H9 (cell line): ENCODE measurements around the gene ITCH. TPM values are rescaled to one million over a fixed set of nuclear protein-coding genes. Genes with fewer than 3 reads are reported as not detected.
"Not testable (repeated sequence)": the region's sequence is repeated elsewhere in the genome, so short reads cannot be mapped to it uniquely, and the experiment has no call there.

Experiments used
- DNase-seq: peaks from one replicate; pipeline ENCODE4 v3.0.0-alpha.2; 2017
- H2AFZ ChIP-seq: one replicate; pipeline ENCODE4 v1.6.1; 2013; ENCODE audit warnings: mild to moderate bottlenecking, low read length, control low read depth, moderate library complexity
- H2AK5ac ChIP-seq: 2 replicates; pipeline ENCODE4 v1.6.1; 2013; ENCODE audit warnings: low read length, control low read depth, mixed read lengths; ENCODE audit not compliant: insufficient read length
- H2BK120ac ChIP-seq: one replicate; pipeline ENCODE4 v1.6.1; 2013; ENCODE audit warnings: low read depth, mild to moderate bottlenecking, low read length, control low read depth, inconsistent platforms; ENCODE audit not compliant: poor library complexity, severe bottlenecking
- H2BK12ac ChIP-seq: 2 replicates; pipeline ENCODE4 v1.6.1; 2013; ENCODE audit warnings: low read length, control low read depth, mixed read lengths, low read depth; ENCODE audit not compliant: insufficient read length
- H2BK15ac ChIP-seq: 2 replicates; pipeline ENCODE4 v1.6.1; 2013; ENCODE audit warnings: low read depth, low read length, control low read depth
- H2BK20ac ChIP-seq: one replicate; pipeline ENCODE4 v1.6.1; 2013; ENCODE audit warnings: low read depth, mild to moderate bottlenecking, low read length, control low read depth, inconsistent platforms; ENCODE audit not compliant: poor library complexity, severe bottlenecking
- H2BK5ac ChIP-seq: 2 replicates; pipeline ENCODE4 v1.6.1; 2013; ENCODE audit warnings: low read length, control low read depth, mixed read lengths; ENCODE audit not compliant: insufficient read length
- H3K14ac ChIP-seq: 2 replicates; pipeline ENCODE4 v1.6.1; 2013; ENCODE audit warnings: low read length, control low read depth; ENCODE audit not compliant: insufficient read depth
- H3K18ac ChIP-seq: 2 replicates; pipeline ENCODE4 v1.6.1; 2013; ENCODE audit warnings: low read depth, mild to moderate bottlenecking, mixed read lengths, low read length, control low read depth; ENCODE audit not compliant: insufficient read length
- H3K23ac ChIP-seq: 2 replicates; pipeline ENCODE4 v1.6.1; 2013; ENCODE audit warnings: low read length, control low read depth, mixed read lengths, low read depth; ENCODE audit not compliant: insufficient read length
- H3K23me2 ChIP-seq: 2 replicates; pipeline ENCODE4 v1.6.1; 2013; ENCODE audit warnings: low read depth, mild to moderate bottlenecking, mixed read lengths, low read length, control low read depth; ENCODE audit not compliant: insufficient read length, poor library complexity, severe bottlenecking
- H3K27ac ChIP-seq: 2 replicates; pipeline ENCODE4 v1.5.1; 2013; ENCODE audit warnings: low read length, control low read depth, mixed read lengths, low read depth; ENCODE audit not compliant: insufficient read length
- H3K27me3 ChIP-seq: 2 replicates; pipeline ENCODE4 v1.6.1; 2013; ENCODE audit warnings: low read length, control low read depth, inconsistent platforms; ENCODE audit not compliant: insufficient read depth
- H3K4ac ChIP-seq: 2 replicates; pipeline ENCODE4 v1.6.1; 2013; ENCODE audit warnings: low read depth, mild to moderate bottlenecking, control low read depth, inconsistent platforms, low read length, moderate library complexity
- H3K4me1 ChIP-seq: 2 replicates; pipeline ENCODE4 v1.6.1; 2013; ENCODE audit warnings: low read length, control low read depth, inconsistent platforms; ENCODE audit not compliant: insufficient read depth
- H3K4me2 ChIP-seq: 2 replicates; pipeline ENCODE4 v1.6.1; 2013; ENCODE audit warnings: low read length, control low read depth, mixed read lengths; ENCODE audit not compliant: insufficient read length, insufficient read depth
- H3K56ac ChIP-seq: 2 replicates; pipeline ENCODE4 v1.6.1; 2013; ENCODE audit warnings: low read depth, mild to moderate bottlenecking, mixed read lengths, low read length, control low read depth; ENCODE audit not compliant: insufficient read length
- H3K79me1 ChIP-seq: 2 replicates; pipeline ENCODE4 v1.6.1; 2013; ENCODE audit warnings: low read depth, mild to moderate bottlenecking, moderate library complexity, low read length, control low read depth, inconsistent platforms; ENCODE audit not compliant: insufficient read depth, poor library complexity, severe bottlenecking
- H3K79me2 ChIP-seq: 2 replicates; pipeline ENCODE4 v1.6.1; 2013; ENCODE audit warnings: low read length, control low read depth, inconsistent platforms; ENCODE audit not compliant: insufficient read depth
- H3K9ac ChIP-seq: 2 replicates; pipeline ENCODE4 v1.6.1; 2013; ENCODE audit warnings: low read length, control low read depth, mixed read lengths; ENCODE audit not compliant: insufficient read length; ENCODE audit errors: extremely low read depth
- H3K9me3 ChIP-seq: one replicate; pipeline ENCODE4 v1.6.1; 2013; ENCODE audit warnings: low read depth, low read length, inconsistent platforms; ENCODE audit not compliant: control insufficient read depth
- H3T11ph ChIP-seq: one replicate; pipeline ENCODE4 v1.6.1; 2013; ENCODE audit warnings: mild to moderate bottlenecking, low read length, control low read depth, inconsistent platforms
- H4K20me1 ChIP-seq: one replicate; pipeline ENCODE4 v1.6.1; 2013; ENCODE audit not compliant: control insufficient read depth, insufficient read length, insufficient read depth
- H4K5ac ChIP-seq: 2 replicates; pipeline ENCODE4 v1.6.1; 2013; ENCODE audit warnings: low read depth, mild to moderate bottlenecking, mixed read lengths, low read length, control low read depth; ENCODE audit not compliant: insufficient read length
- H4K8ac ChIP-seq: replicated peaks from 2 replicates; pipeline ENCODE4 v1.6.1; 2013; ENCODE audit warnings: low read length, control low read depth, mixed read lengths, low read depth; ENCODE audit not compliant: insufficient read length
- H4K91ac ChIP-seq: 2 replicates; pipeline ENCODE4 v1.6.1; 2013; ENCODE audit warnings: low read depth, mild to moderate bottlenecking, moderate library complexity, mixed read lengths, low read length, control low read depth; ENCODE audit not compliant: insufficient read length
- H3K27ac Mint-ChIP-seq, 3 experiments: 2 replicates in 2 of 3; 3 replicates in 1 of 3; pipeline ENCODE4 v1.8.0; 2020 to 2021; ENCODE audit warnings: mixed read lengths in 3 of 3, mild to moderate bottlenecking in 1 of 3, moderate library complexity in 1 of 3
- H3K27me3 Mint-ChIP-seq: 2 replicates; pipeline ENCODE4 v1.8.0; 2021; ENCODE audit warnings: low read depth, mild to moderate bottlenecking, moderate library complexity, mixed read lengths
- H3K36me3 Mint-ChIP-seq, 3 experiments: 2 replicates in 2 of 3; 3 replicates in 1 of 3; pipeline ENCODE4 v1.8.0; 2020 to 2021; ENCODE audit warnings: low read depth in 3 of 3, mixed read lengths in 3 of 3; ENCODE audit not compliant: insufficient read depth in 1 of 3
- H3K4me1 Mint-ChIP-seq, 2 experiments: 2 replicates each; pipeline ENCODE4 v1.8.0; 2020; ENCODE audit warnings: mixed read lengths in 2 of 2
- H3K4me3 Mint-ChIP-seq, 2 experiments: 2 replicates in 1 of 2; 3 replicates in 1 of 2; pipeline ENCODE4 v1.8.0; 2020 to 2021; ENCODE audit warnings: mild to moderate bottlenecking in 2 of 2, mixed read lengths in 2 of 2, moderate library complexity in 1 of 2
- H3K9me3 Mint-ChIP-seq, 2 experiments: 2 replicates in 1 of 2; 3 replicates in 1 of 2; pipeline ENCODE4 v1.8.0; 2020; ENCODE audit warnings: mild to moderate bottlenecking in 2 of 2, mixed read lengths in 2 of 2, moderate library complexity in 1 of 2
- WGBS: extraction: QIAGEN DNeasy Blood & Tissue Kit; methylation state at CpG from one replicate; pipeline ENCODE4 v1.1.7; 2013; ENCODE audit warnings: missing lambda C conversion rate, low lambda C conversion rate, mixed read lengths; ENCODE audit not compliant: insufficient read length; ENCODE audit errors: extremely low coverage; 5-methylcytosine and 5-hydroxymethylcytosine counted together
- total RNA-seq: library from RNA; stranded (reverse); gene quantifications from 2 replicates; pipeline ENCODE4 v1.2.1, GENCODE V29; 2021
- TF ChIP-seq, protein P1 (sequence below): fragments of 200-600 bp; sonication (generic); conservative IDR thresholded peaks from 3 replicates; pipeline ENCODE4 v1.8.0; 2021; ENCODE audit warnings: antibody characterized with exemption, mild to moderate bottlenecking

The ITCH gene
- total RNA-seq, 1 experiment from 2014 or later = 55.9 TPM

DNA sequence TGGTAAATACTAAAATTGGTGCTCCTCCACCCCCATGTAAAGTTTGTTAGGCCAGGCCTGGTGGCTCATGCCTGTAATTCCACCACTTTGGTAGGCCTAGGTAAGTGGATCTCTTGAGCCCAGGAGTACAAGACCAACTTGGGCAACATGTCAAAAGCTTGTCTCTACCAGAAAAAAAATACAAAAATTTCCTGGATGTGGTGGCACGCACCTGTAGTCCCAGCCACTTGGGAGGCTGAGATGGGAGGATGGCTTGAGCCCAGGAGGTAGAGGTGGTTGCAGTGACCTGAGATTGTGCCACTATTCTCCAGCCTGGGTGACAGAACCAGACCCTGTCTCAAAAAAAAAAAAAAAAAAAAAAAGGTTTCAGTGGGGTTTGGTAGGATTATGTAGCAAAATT is 41.7 kb downstream of the ITCH start:
- Histone ChIP-seq H3K4me1 (no peaks in the 10 kb centered on the region), H3K14ac (no peak overlapping the region), H3K79me1 (peaks cover 4% of the 10 kb centered on the region), H3K9me3 (no peaks in the 10 kb centered on the region), H3K4me2 (no peak overlapping the region), H3K23ac (no peak overlapping the region), H4K8ac (no peak overlapping the region), H2AFZ (no peak overlapping the region), H3K27me3 (no peaks in the 10 kb centered on the region), H4K5ac (no peak overlapping the region), H3K56ac (no peak overlapping the region), H3K18ac (no peak overlapping the region), H3K23me2 (no peaks in the 10 kb centered on the region), H2BK120ac (no peak overlapping the region), H2BK5ac (no peak overlapping the region), H3K9ac (no peak overlapping the region), H2BK20ac (no peak overlapping the region), H4K20me1 (no peaks in the 10 kb centered on the region), H2BK15ac (no peak overlapping the region), H3T11ph (no peak overlapping the region), H3K27ac (no peak overlapping the region), H4K91ac (no peak overlapping the region), H3K4ac (no peak overlapping the region), H3K79me2 (peaks cover 3% of the 10 kb centered on the region; the same call in 1 of the 2 replicates), H2AK5ac (no peak overlapping the region), H2BK12ac (no peak overlapping the region)
- Mint-ChIP-seq H3K4me1 (peaks cover 11 to 12% of the 10 kb centered on the region in 2 experiments), H3K9me3 (no peaks in the 10 kb centered on the region), H3K36me3 (peaks cover 6 to 33% (median 23%) of the 10 kb centered on the region in 3 experiments; a peak in 6 of 7 replicates), H3K27me3 (no peaks in the 10 kb centered on the region), H3K27ac (peak overlapping the region in 2 of 3 experiments; percentile 29 to 36; a peak in 2 of 7 replicates), H3K4me3 (no peak overlapping the region)
- TF ChIP-seq, protein P1, sequence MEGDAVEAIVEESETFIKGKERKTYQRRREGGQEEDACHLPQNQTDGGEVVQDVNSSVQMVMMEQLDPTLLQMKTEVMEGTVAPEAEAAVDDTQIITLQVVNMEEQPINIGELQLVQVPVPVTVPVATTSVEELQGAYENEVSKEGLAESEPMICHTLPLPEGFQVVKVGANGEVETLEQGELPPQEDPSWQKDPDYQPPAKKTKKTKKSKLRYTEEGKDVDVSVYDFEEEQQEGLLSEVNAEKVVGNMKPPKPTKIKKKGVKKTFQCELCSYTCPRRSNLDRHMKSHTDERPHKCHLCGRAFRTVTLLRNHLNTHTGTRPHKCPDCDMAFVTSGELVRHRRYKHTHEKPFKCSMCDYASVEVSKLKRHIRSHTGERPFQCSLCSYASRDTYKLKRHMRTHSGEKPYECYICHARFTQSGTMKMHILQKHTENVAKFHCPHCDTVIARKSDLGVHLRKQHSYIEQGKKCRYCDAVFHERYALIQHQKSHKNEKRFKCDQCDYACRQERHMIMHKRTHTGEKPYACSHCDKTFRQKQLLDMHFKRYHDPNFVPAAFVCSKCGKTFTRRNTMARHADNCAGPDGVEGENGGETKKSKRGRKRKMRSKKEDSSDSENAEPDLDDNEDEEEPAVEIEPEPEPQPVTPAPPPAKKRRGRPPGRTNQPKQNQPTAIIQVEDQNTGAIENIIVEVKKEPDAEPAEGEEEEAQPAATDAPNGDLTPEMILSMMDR = no peak
- no peak for DNase-seq
- no CpG with 5 or more reads among the region's 1 CpG for WGBS

- H4K91ac ChIP-seq, H3K27ac Mint-ChIP-seq, H3K9me3 ChIP-seq, H3K79me1 ChIP-seq, H3K4ac ChIP-seq, H2AFZ ChIP-seq, H2AK5ac ChIP-seq, H3K18ac ChIP-seq, H3K9me3 Mint-ChIP-seq, H3K79me2 ChIP-seq, H3K23ac ChIP-seq, H3K9ac ChIP-seq, H3K4me1 ChIP-seq, H3K27ac ChIP-seq, H3K23me2 ChIP-seq, H4K20me1 ChIP-seq, H3K4me2 ChIP-seq, DNase-seq, H2BK12ac ChIP-seq, H4K5ac ChIP-seq, H3K56ac ChIP-seq, H3K27me3 ChIP-seq, H3T11ph ChIP-seq, H4K8ac ChIP-seq, H3K14ac ChIP-seq, H2BK20ac ChIP-seq, H2BK15ac ChIP-seq, H3K27me3 Mint-ChIP-seq, H2BK120ac ChIP-seq, H2BK5ac ChIP-seq, H3K4me3 Mint-ChIP-seq: not testable (repeated sequence)
- WGBS = no CpG with 5 or more reads among the region's 10 CpGs
- H3K4me1 Mint-ChIP-seq = peaks cover 10% of the 10 kb centered on the region in 2 experiments
- peaks cover 6 to 36% (median 27%) of the 10 kb centered on the region in 3 experiments; a peak in 6 of 7 replicates for H3K36me3 Mint-ChIP-seq
Observed at GRCh38 chr20:34405247-34405651, 42.2 kb downstream of the ITCH start.
